ENCODE measurements around the gene POMZP3.
"Not testable (repeated sequence)": the region's sequence is repeated elsewhere in the genome, so short reads cannot be mapped to it uniquely, and the experiment has no call there.

Gene POMZP3

DNA sequence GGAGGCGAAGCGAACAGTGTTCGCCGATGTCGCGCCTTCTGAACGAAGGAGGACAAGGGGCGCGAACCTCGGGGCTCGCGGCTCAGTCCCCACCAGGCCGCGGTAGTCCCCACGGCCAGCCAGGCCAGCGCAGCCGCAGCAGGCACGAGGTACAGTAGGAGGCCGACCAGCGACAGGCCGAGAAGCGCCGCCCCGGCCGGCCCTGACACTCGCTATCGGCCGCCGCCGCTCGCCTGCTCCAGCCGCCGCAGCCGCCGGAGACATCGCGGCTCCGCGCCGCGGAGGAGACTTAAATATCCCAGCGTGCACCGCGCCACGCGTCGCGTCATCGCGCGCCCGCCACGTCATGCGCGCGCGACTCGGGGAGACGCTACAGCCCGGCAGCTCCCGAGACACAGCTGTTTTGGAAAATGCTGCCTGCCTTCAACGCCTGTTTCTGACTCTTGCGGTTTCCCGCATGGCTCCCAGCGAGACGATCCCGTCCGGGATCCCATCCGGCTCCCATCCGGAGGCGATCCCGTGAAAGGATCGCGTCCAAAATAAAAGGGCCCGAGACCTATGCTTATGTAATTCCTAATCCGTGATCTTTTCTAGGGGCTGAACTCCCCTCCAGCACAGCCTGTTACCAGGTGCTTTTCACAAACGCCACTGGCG is at the start of gene POMZP3:
Gene POMZP3, minus strand, starts transcription at position 291 of the 654 bp plus-strand sequence. CDS start 1,215 bp downstream, outside the sequence.
- not testable (repeated sequence) for DNase-seq (ENCODE audit: low spot score)

DNA sequence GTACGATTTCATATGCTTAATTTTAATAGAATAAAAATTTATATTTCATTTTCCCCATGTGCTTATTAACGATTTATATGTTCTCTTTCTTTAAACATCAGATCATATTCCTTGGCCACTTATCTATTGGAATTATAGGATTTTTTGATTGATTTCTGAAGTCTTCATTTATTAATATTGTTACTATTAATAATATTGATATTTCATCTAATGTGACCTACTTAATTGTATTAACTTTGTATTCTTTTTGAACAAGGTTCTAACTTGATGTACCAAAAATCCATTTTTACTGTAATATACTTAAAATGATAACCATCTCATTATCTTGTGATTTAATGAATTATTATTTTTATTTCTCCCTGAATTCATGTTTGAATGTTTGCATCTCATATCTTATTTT is 48.7 kb upstream of the POMZP3 start:
- not testable (repeated sequence) for DNase-seq (ENCODE audit: low spot score)

DNA sequence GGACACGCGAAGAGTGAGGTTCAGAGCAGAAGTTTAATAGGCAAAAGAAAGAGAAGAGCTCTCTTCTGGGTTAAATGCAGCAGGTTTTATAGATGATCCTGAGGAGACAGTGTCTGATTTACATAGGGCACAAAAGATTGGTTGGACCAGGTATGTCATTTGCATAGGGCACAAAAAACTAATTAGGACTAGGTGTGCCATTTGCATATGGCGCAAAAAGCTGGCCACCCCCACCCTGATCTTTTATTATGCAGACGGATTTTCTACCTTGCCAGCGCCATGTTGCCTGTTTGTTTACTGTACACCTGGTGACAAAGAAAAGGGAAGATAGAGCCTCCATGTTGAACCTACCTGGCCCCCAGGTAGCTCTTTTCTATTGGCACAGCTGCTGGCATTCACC is 46.3 kb upstream of the POMZP3 start:
- not testable (repeated sequence) for DNase-seq (ENCODE audit: low spot score)

DNA sequence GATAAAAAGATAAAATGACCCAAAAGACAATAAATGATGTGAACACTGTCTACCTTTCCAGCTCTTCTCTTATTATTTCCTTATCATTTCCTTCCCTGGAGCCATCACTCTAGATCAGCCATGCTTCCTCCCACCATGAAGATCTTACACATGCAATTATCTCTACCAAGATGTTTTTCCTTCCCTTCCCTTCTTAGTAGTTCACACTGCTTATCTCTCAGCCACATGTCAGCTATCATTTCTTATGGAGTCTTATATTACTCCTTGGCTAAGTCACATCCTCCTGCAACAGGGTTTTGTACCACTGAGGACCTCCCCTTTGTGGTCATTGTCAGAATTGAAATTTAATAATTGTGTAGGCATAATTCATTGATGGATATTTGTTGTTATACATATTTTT is 32.1 kb upstream of the POMZP3 start:
- DNase-seq (ENCODE audit: low spot score) = not testable (repeated sequence)

DNA sequence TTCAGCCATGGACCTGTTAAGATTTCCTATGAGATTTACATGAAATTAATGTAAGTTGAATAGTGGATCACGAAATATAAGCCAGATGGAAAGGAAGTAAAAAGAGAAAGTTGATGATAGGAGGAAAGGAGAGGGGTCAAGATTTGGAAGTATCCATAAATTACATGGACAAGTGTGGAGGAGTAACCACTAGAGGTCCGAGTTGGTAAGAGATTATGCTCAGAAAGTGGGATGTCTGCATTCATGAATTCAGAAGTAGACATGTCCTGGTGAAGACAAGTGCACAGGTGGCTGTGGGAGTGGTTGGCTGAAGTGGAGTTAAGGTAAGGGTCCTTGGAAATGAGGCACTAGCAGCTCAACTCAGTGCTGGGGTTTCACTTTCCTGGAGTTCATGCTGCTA is 29.3 kb upstream of the POMZP3 start:
- DNase-seq (ENCODE audit: low spot score) = not testable (repeated sequence)

- not testable (repeated sequence) for DNase-seq (ENCODE audit: low spot score)
Observed at GRCh38 chr7:76642620-76643019, 15.5 kb upstream of the POMZP3 start.

GRCh38 chr7:76637061-76637691 is 10.1 kb upstream of the POMZP3 start:
- DNase-seq (ENCODE audit: low spot score) = not testable (repeated sequence)

DNA sequence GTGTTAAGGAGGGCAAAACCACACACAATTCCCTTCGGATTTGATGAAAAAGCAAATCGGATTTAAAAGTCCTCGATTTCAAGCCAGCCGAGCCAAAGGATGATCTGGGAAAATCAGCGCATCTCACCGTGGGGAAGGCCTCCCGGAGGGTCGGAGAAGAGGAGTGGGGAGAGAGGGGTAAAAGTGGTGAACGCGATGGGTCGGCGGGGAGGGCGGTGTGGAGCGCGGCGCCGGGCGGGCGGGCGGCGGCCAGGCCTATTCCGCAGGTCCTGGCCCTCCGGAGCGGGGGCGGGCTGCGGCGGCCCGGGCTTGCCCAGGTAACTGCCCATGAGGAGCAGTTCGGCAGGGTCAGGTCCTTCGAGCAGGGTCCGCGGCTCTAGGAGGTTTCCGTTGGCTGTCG is 498 bp downstream of the POMZP3 start:
- DNase-seq (ENCODE audit: low spot score) = not testable (repeated sequence)

DNA sequence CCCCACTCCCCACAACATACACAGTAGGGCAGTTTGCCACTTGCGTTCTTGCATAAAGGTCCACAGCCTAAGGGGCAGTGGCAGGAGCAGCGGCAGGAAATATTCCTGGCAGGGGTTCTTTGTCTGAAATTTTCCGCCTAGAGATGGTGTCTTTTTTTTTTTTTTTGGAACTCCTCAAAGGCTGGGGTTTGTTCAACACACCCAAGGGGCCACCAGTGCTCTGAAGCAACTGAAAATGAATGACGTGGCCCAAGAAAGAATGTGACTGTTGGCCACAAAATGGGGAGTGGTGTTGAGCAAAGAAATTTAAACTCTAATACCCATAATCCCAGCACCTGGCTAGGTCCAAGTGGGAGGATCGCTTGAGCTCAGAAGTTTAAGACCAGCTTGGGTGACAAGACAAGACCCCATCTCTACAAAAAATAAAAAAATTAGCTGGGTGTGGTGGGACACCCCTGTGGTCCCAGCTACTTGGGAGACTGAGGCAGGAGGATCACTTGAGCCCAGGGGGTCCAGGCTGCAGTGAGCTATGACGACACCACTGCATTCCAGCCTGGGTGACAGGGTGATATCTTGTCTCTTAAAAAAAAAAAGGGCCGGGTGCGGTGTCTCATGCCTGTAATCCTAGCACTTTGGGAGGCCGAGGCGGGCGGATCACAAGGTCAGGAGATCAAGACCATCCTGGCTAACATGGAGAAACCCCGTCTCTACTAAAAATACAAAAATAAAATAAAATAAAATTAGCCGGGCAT is 7.5 kb downstream of the POMZP3 start:
- not testable (repeated sequence) for DNase-seq (ENCODE audit: low spot score)

DNA sequence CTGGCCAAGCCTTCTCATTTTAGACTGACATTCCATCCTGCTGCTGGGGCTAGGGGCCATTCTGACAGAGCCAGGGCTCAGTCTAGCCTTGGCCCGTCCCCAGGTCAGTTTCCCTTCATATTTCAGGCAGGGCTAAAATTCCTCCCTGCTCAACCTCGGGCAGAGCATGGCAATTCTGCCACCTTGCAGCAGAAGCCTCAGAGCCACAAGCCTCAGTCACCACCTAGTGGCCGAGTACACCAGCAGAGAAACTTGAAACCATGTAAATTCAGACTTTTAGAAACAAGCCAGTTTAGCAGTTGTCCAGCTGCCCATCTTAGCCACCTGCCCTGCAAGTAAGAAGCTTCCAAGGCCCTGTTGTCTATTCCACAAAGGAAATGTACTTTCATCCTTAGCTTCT is 13.3 kb downstream of the POMZP3 start:
- not testable (repeated sequence) for DNase-seq (ENCODE audit: low spot score)

DNA sequence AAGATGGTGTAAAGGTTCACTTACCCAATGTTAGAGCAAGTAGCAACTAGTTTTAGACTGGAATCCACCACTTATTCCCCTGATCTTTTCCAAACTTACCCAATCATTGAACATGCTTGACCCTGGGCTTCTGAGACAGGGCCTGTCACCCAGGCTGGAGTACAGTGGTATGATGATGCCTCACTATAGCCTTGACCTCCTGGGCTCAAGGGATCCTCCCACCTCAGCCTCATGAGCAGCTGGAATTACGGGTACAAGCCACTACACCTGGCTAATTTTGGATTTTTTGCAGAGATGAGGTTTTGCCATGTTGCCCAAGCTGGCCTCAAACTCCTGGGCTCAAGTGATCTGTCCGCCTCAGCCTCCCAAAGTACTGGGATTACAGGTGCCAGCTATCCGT is 14.8 kb downstream of the POMZP3 start:
- DNase-seq (ENCODE audit: low spot score) = not testable (repeated sequence)

GRCh38 chr7:76609864-76610263 is 17.2 kb downstream of the POMZP3 start:
- not testable (repeated sequence) for DNase-seq (ENCODE audit: low spot score)

DNA sequence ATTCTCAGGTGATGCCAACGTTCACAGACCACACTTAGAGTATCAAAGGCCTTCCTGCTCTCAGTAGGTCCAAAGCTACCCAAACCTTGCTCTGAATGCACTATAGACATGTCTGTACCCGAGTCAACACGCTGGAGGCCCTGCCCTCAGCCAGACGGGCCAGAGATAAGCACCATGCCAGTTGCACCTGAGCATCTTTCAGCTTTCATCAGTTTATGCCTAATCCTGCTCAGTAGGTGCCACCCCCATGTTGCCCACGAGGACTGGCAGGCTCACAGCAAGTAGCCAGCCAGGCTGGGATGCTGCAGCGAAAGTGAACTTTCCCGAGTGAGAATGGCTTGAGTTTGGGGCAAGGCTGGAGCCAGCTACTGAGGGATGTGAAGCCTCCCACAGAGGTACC is 18.6 kb downstream of the POMZP3 start:
- not testable (repeated sequence) for DNase-seq (ENCODE audit: low spot score)

- peak; percentile 51 for DNase-seq (ENCODE audit: low spot score)
Observed at GRCh38 chr7:76606027-76606426, 21.1 kb downstream of the POMZP3 start.

GRCh38 chr7:76600650-76601049 is 26.4 kb downstream of the POMZP3 start:
- DNase-seq (ENCODE audit: low spot score) = not testable (repeated sequence)

DNA sequence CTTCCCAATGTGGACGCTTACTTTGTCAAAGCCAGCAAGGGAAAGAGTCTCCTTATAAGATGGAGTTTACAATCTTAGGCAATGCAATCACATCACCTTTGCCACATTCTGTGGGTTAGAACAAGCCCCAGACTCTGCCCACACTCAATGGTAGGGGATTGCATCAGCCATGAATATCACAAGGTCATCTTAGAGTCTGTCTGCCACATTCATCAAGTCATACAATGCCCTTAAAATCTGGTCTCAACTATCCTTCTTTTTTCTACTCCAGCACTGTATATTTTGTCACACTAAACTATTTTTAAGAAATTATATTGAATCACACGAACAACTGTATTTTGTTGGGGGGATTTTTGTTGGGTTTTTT is 27.0 kb downstream of the POMZP3 start:
- not testable (repeated sequence) for DNase-seq (ENCODE audit: low spot score)

DNA sequence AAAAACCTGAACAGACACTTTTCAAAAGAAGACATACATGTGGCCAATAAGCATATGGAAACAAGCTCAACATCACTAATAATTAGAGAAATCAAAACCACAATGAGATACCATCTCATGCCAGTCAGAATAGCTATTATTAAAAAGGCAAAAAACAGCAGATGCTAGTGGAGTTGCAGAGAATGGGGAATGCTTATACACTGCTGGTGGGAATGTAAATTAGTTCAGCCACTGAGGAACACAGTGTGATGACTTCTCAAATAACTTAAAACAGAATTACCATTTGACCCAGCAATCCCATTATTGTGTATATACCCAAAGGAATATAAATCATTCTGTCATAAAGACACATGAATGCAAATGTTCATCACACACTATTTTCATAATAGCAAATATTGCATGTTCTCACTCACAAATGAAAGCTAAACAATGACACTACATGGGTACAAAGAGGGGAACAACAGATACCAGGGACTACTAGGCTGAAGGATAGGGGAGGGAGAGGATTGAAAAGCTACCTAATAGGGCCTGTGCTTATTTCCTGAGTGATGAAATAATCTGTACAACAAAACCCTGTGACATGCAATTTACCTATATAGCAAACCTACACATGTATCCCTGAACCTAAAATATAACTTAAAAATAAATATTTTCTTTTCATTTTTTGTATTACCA is 28.4 kb downstream of the POMZP3 start:
- DNase-seq (ENCODE audit: low spot score) = not testable (repeated sequence)

DNA sequence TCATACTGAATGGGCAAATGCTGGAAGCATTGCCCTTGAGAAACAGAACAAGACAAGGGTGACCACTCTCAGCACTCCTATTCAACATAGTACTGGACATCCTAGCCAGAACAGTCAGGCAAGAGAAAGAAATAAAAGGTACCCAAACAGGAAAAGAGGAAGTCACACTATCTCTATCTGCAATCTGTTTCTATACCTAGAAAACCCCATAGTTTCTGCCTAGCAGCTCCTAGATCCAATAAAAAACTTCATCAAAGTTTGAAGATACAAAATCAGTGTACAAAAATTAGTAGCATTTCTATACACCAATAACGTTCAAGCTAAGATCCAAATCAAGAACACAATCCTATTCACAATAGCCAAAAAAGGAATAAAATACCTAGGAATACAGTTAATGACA is 29.8 kb downstream of the POMZP3 start:
- DNase-seq (ENCODE audit: low spot score) = not testable (repeated sequence)

GRCh38 chr7:76592694-76593093 is 34.4 kb downstream of the POMZP3 start:
- DNase-seq (ENCODE audit: low spot score) = not testable (repeated sequence)

GRCh38 chr7:76591602-76592304 is 35.3 kb downstream of the POMZP3 start:
- DNase-seq (ENCODE audit: low spot score) = not testable (repeated sequence)

DNA sequence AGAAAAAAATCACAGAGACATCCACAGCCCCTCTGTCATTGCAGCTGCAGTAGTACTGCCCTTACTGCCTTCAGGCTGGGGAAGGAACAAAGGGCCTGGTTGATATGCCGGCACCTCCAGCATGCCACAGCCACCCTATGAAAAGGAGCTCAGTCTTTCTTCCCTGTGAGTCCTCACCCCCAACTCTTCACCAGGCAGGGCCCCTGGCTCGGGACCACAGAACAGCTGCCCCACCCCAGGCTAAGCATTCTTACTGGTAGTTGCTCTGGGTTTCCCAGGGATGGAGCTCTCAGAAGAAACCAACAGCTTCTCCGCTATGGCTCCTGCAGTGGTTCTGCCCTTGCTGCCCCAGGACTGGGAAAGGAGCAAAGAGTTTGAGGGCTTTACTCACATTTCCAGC is 36.0 kb downstream of the POMZP3 start:
- not testable (repeated sequence) for DNase-seq (ENCODE audit: low spot score)

- DNase-seq (ENCODE audit: low spot score) = not testable (repeated sequence)
Observed at GRCh38 chr7:76588586-76588985, 38.5 kb downstream of the POMZP3 start.
